Mesodermal cell (in vitro differentiated cells): ENCODE measurements around the gene TMEM126A.
A peak's percentile ranks its signal among the peaks of the same experiment; 100 is the strongest.
"Not testable (repeated sequence)": the region's sequence is repeated elsewhere in the genome, so short reads cannot be mapped to it uniquely, and the experiment has no call there.

Experiments used
- H3K27ac ChIP-seq: 2 replicates; pipeline ENCODE4 v1.7.0; 2013; ENCODE audit warnings: mild to moderate bottlenecking, low read depth, low read length, moderate library complexity; ENCODE audit not compliant: severe bottlenecking
- H3K36me3 ChIP-seq: 2 replicates; pipeline ENCODE4 v1.7.1; 2013; ENCODE audit warnings: mild to moderate bottlenecking, low read length, moderate library complexity; ENCODE audit not compliant: control insufficient read depth, insufficient read depth
- H3K4me1 ChIP-seq: one replicate; pipeline ENCODE4 v1.7.1; 2013; ENCODE audit warnings: mild to moderate bottlenecking, low read length; ENCODE audit not compliant: insufficient read depth, control insufficient read depth, poor library complexity, severe bottlenecking
- H3K4me3 ChIP-seq: 2 replicates; pipeline ENCODE4 v1.7.0; 2013; ENCODE audit warnings: low read length, control low read depth, mild to moderate bottlenecking; ENCODE audit not compliant: insufficient read depth, poor library complexity, severe bottlenecking; ENCODE audit errors: extremely low read depth
- H3K9me3 ChIP-seq: 2 replicates; pipeline ENCODE4 v1.7.1; 2013; ENCODE audit warnings: mild to moderate bottlenecking, low read length, moderate library complexity; ENCODE audit not compliant: control insufficient read depth
- WGBS, 2 experiments: methylation state at CpG; one replicate each; pipeline ENCODE4 v1.1.5; 2013; ENCODE audit warnings: missing lambda C conversion rate in 2 of 2; ENCODE audit not compliant: insufficient coverage in 2 of 2; 5-methylcytosine and 5-hydroxymethylcytosine counted together

Gene TMEM126A

GRCh38 chr11:85627332-85627997 is 20.3 kb upstream of the TMEM126A start, which contains the start of gene DLG2:
Gene DLG2, minus strand, starts transcription at chr11:85627344.
- 1 to 5% methylated on average over 12 to 13 of the region's 23 CpGs for WGBS, 2 experiments
- H3K4me1 ChIP-seq: peaks cover 13% of the 10 kb centered on the region

GRCh38 chr11:85627998-85628770 is 19.6 kb upstream of the TMEM126A start, which contains the start of gene TMEM126B:
Gene TMEM126B, plus strand, starts transcription at chr11:85628593. Its CDS starts 15 bp downstream, at chr11:85628608.
- Histone ChIP-seq H3K27ac (peak within 1 kb of the TSS; percentile 77), H3K4me3 (peak within 1 kb of the TSS; percentile 56), H3K4me1 (peaks cover 13% of the 10 kb centered on the region), H3K9me3 (no peaks in the 10 kb centered on the region), H3K36me3 (peaks cover 16% of the 10 kb centered on the region)
- 1% methylated on average over 34 to 36 of the region's 41 CpGs for WGBS, 2 experiments

More at GRCh38 chr11:85627332-85627997, 20.3 kb upstream of the TMEM126A start, which contains the start of gene DLG2:
- Histone ChIP-seq H3K27ac (peak within 1 kb of the TSS; percentile 77), H3K36me3 (peaks cover 16% of the 10 kb centered on the region), H3K9me3 (no peaks in the 10 kb centered on the region), H3K4me3 (peak within 1 kb of the TSS; percentile 56)

- Histone ChIP-seq H3K27ac (peak overlapping the region; percentile 41), H3K36me3 (peaks cover 16% of the 10 kb centered on the region), H3K4me3 (peak overlapping the region; percentile 56), H3K4me1 (peaks cover 13% of the 10 kb centered on the region), H3K9me3 (no peaks in the 10 kb centered on the region)
- 0% methylated on average over 3 to 8 of the region's 13 CpGs for WGBS, 2 experiments
Measured at GRCh38 chr11:85628771-85629341, 18.9 kb upstream of the TMEM126A start.

- no peak overlapping the region for H3K27ac ChIP-seq
- H3K36me3 ChIP-seq: peaks cover 37% of the 10 kb centered on the region
- no CpG with 5 or more reads among the region's 3 CpGs for WGBS, 2 experiments
- no peak overlapping the region for H3K4me3 ChIP-seq
- H3K9me3 ChIP-seq: no peaks in the 10 kb centered on the region
- peaks cover 4% of the 10 kb centered on the region for H3K4me1 ChIP-seq
Measured at GRCh38 chr11:85634747-85635146, 13.0 kb upstream of the TMEM126A start.

GRCh38 chr11:85643191-85643614 is 4.6 kb upstream of the TMEM126A start:
- 81% methylated on average over 2 of the region's 2 CpGs; no CpG with 5 or more reads in 1 of the 2 experiments for WGBS, 2 experiments

DNA sequence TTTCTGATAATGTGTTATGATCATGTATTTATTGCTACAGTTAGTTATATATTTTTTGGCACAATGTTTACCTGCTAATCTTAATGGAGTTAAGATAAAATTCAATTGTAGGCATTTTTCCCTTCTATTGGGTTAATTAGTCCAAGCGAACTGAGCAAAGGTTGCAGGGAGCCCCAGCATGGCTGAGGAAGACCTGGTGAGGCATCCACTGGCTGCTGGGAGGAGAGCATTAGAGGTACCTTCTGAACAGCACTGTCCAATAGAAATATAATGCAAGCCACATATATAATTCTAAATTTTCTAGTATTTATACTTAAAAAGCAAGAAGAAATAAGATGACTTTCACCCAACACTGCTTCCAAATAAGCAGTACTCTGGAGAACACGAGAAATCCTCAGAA is 689 bp upstream of the TMEM126A start:
- Histone ChIP-seq H3K27ac (peak overlapping the region; percentile 62), H3K4me1 (no peaks in the 10 kb centered on the region), H3K36me3 (peaks cover 11% of the 10 kb centered on the region), H3K4me3 (peak overlapping the region; percentile 63), H3K9me3 (no peaks in the 10 kb centered on the region)
- WGBS, 2 experiments: 93% methylated on average over 2 of the region's 2 CpGs; no CpG with 5 or more reads in 1 of the 2 experiments

More at GRCh38 chr11:85643191-85643614, 4.6 kb upstream of the TMEM126A start:
- Histone ChIP-seq H3K4me1 (no peaks in the 10 kb centered on the region), H3K36me3 (peaks cover 3% of the 10 kb centered on the region), H3K9me3 (no peaks in the 10 kb centered on the region), H3K27ac (no peak overlapping the region), H3K4me3 (no peak overlapping the region)

DNA sequence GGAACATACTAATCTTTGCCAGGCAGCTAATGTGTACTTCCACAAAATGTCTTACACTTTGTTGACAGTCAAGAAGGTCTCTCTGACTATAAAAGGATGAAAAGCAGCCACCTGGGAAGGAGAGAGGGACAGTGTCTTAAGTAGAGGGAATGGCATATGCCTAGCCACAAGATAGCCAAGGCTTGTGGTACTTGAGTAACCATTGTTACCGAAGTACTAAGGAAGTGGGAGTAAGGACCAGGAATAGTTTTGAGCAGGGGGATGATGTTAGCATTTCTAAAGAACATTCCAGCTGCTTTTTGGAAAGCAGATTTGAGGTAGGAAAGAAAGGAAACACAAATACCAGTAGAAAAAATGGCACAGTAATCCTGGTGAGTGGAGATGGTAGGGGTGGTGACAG is 3.4 kb downstream of the TMEM126A start:
- no peaks in the 10 kb centered on the region for H3K9me3 ChIP-seq

DNA sequence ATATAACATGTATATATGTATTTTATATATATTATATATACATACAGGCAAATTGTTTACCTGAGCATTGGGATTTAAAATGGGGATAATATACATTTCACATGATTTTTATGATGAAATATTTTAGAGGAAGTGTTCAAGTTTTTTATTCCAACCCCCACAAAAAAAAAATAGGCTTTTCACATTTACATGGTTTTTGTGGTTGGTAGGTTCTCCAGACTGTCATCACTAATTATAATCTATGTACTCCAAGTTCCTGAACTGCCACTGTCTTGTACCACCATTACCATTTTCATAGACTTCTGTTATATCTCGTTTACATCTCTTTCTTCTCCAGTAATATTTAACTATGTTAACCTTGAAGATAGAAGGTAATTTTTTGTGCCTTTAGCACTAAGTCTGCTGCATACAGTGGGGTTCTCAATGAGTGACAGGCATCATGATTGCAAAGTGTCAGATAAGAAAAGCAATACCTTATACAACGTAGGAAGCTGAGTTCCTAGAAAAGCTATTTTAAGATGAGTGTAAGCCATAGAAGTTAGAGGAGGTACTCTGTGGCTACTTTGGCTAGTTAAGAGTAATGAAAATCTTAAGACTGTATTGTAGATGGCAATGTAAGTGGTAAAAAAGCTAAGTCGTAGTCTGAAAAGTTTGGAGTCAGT is 5.2 kb downstream of the TMEM126A start:
- no peaks in the 10 kb centered on the region for H3K9me3 ChIP-seq
- WGBS, 2 experiments: 90% methylated on average over 1 of the region's 3 CpGs; no CpG with 5 or more reads in 1 of the 2 experiments
- peaks cover 40% of the 10 kb centered on the region for H3K36me3 ChIP-seq
- no peak overlapping the region for H3K27ac ChIP-seq
- no peaks in the 10 kb centered on the region for H3K4me1 ChIP-seq
- no peak overlapping the region for H3K4me3 ChIP-seq

More for the DNA sequence above, 3.4 kb downstream of the TMEM126A start:
- H3K4me3 ChIP-seq: no peak overlapping the region
- H3K36me3 ChIP-seq: peaks cover 31% of the 10 kb centered on the region
- 83 to 90% methylated on average over 1 of the region's 1 CpG for WGBS, 2 experiments
- H3K27ac ChIP-seq: no peak overlapping the region
- no peaks in the 10 kb centered on the region for H3K4me1 ChIP-seq

DNA sequence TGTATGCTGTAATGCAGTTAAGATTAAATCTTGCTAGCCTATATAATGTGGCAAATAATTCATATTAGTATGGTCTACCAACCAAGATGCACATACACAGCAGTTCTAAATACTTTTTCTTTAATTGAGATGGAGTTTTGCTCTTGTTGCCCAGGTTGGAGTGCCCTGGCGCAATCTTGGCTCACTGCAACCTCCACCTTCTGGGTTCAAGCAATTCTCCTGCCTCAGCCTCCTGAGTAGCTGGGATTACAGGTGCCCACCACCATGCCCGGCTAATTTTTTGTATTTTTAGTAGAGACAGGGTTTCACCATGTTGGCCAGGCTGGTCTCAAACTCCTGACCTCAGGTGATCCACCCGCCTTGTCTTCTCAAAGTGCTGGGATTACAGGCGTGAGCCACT is 6.6 kb downstream of the TMEM126A start:
- 100% methylated on average over 2 of the region's 4 CpGs; no CpG with 5 or more reads in 1 of the 2 experiments for WGBS, 2 experiments
- H3K4me1 ChIP-seq, H3K27ac ChIP-seq, H3K9me3 ChIP-seq, H3K4me3 ChIP-seq: not testable (repeated sequence)
- peaks cover 45% of the 10 kb centered on the region for H3K36me3 ChIP-seq

- WGBS, 2 experiments: no CpG with 5 or more reads among the region's 1 CpG
- no peaks in the 10 kb centered on the region for H3K4me1 ChIP-seq
- no peaks in the 10 kb centered on the region for H3K9me3 ChIP-seq
- H3K4me3 ChIP-seq: no peak overlapping the region
- H3K27ac ChIP-seq: no peak overlapping the region
- peaks cover 41% of the 10 kb centered on the region for H3K36me3 ChIP-seq
Measured at GRCh38 chr11:85656777-85657176, 9.0 kb downstream of the TMEM126A start.
